ENCODE data around the gene SUMO2. TPM values are rescaled to one million over a fixed set of nuclear protein-coding genes. Genes with fewer than 3 reads are reported as not detected.
"Not testable (repeated sequence)": the region's sequence is repeated elsewhere in the genome, so short reads cannot be mapped to it uniquely, and the experiment has no call there.

The SUMO2 gene
- total and polyA plus RNA-seq, 8 donors = 10.7 to 141 (median 62.7) TPM

- no peaks in the 10 kb centered on the region for H3K9me3 ChIP-seq
- TF ChIP-seq EP300 (IDR thresholded peaks at IDR 0.05) (no peak), POLR2A (IDR thresholded peaks at IDR 0.05) (no peak), POLR2AphosphoS5 (IDR thresholded peaks at IDR 0.05) (no peak), CTCF (IDR thresholded peaks at IDR 0.05) (no peak)
- no peaks in the 10 kb centered on the region for H3K27me3 ChIP-seq
- WGBS, 5 donors = 82 to 90% (median 85%) methylated on average over 27 to 33 of the region's 33 CpGs
- intact Hi-C loops (cut with DNase I; ENCODE audit: low total_unique reads) = no loop called here
- H3K4me1 ChIP-seq = peaks cover 19 to 51% (median 50%) of the 10 kb centered on the region in 4 donors
- H3K27ac ChIP-seq = peak overlapping the region in 1 of 5 donors; percentile 90
- peaks cover 10 to 23% (median 20%) of the 10 kb centered on the region in 4 donors for H3K36me3 ChIP-seq
- DNase-seq = no peak
- H3K4me3 ChIP-seq = no peak overlapping the region
Measured at GRCh38 chr17:75128694-75129505, 53.9 kb downstream of the SUMO2 start.

- H3K27me3 ChIP-seq; H3K9me3 ChIP-seq; DNase-seq; H3K4me3 ChIP-seq; intact Hi-C loops (cut with DNase I; ENCODE audit: low total_unique reads): not testable (repeated sequence)
- Histone ChIP-seq H3K27ac (peak overlapping the region in 1 of 5 donors; percentile 8), H3K36me3 (peaks cover 10 to 23% (median 20%) of the 10 kb centered on the region in 4 donors), H3K4me1 (peaks cover 21 to 59% (median 55%) of the 10 kb centered on the region in 4 donors)
- WGBS, 5 donors = 85 to 90% (median 87%) methylated on average over 5 of the region's 5 CpGs
Measured at GRCh38 chr17:75127936-75128335, 54.8 kb downstream of the SUMO2 start.

GRCh38 chr17:75126954-75127353 lies 55.8 kb downstream of the SUMO2 start:
- Histone ChIP-seq H3K9me3 (no peaks in the 10 kb centered on the region), H3K36me3 (peaks cover 10 to 23% (median 20%) of the 10 kb centered on the region in 4 donors), H3K27ac (no peak overlapping the region), H3K27me3 (no peaks in the 10 kb centered on the region), H3K4me1 (peaks cover 21 to 56% (median 49%) of the 10 kb centered on the region in 4 donors), H3K4me3 (no peak overlapping the region)
- intact Hi-C loops (cut with DNase I; ENCODE audit: low total_unique reads) = no loop called here
- TF ChIP-seq POLR2AphosphoS5 (IDR thresholded peaks at IDR 0.05) (no peak), CTCF (IDR thresholded peaks at IDR 0.05) (no peak), POLR2A (IDR thresholded peaks at IDR 0.05) (no peak), EP300 (IDR thresholded peaks at IDR 0.05) (no peak)
- DNase-seq = no peak
- WGBS, 5 donors = 84 to 98% (median 89%) methylated on average over 8 of the region's 8 CpGs

GRCh38 chr17:75125984-75126383 lies 56.8 kb downstream of the SUMO2 start:
- peaks cover 21 to 54% (median 43%) of the 10 kb centered on the region in 4 donors for H3K4me1 ChIP-seq
- DNase-seq = no peak
- no peak overlapping the region for H3K4me3 ChIP-seq
- H3K27me3 ChIP-seq = no peaks in the 10 kb centered on the region
- intact Hi-C loops (cut with DNase I; ENCODE audit: low total_unique reads) = no loop called here
- peak overlapping the region in 2 of 5 donors; percentile 85 to 87 for H3K27ac ChIP-seq
- no peaks in the 10 kb centered on the region for H3K9me3 ChIP-seq
- 62 to 79% (median 67%) methylated on average over 3 of the region's 3 CpGs for WGBS, 5 donors
- no peak for TF ChIP-seq POLR2AphosphoS5 (IDR thresholded peaks at IDR 0.05)
- TF ChIP-seq EP300 (IDR thresholded peaks at IDR 0.05) = no peak
- no peak for TF ChIP-seq CTCF (IDR thresholded peaks at IDR 0.05)
- TF ChIP-seq POLR2A (IDR thresholded peaks at IDR 0.05) = no peak
- peaks cover 10 to 29% (median 27%) of the 10 kb centered on the region in 4 donors for H3K36me3 ChIP-seq

- TF ChIP-seq CTCF (IDR thresholded peaks at IDR 0.05) (no peak), POLR2AphosphoS5 (IDR thresholded peaks at IDR 0.05) (no peak), EP300 (IDR thresholded peaks at IDR 0.05) (no peak), POLR2A (IDR thresholded peaks at IDR 0.05) (no peak)
- WGBS, 5 donors = 78 to 86% (median 79%) methylated on average over 2 to 4 of the region's 4 CpGs
- DNase-seq = peak in 1 of 2 donors; percentile 36
Measured at GRCh38 chr17:75124819-75125162, 58.0 kb downstream of the SUMO2 start.

More at GRCh38 chr17:75124819-75125162, 58.0 kb downstream of the SUMO2 start:
- peaks cover 12 to 49% (median 31%) of the 10 kb centered on the region in 4 donors for H3K4me1 ChIP-seq
- H3K4me3 ChIP-seq = no peak overlapping the region
- H3K27ac ChIP-seq = peak overlapping the region; percentile 54 to 87 (median 77)
- intact Hi-C loops (cut with DNase I; ENCODE audit: low total_unique reads) = no loop called here
- no peaks in the 10 kb centered on the region for H3K27me3 ChIP-seq
- H3K36me3 ChIP-seq = peaks cover 5 to 32% (median 28%) of the 10 kb centered on the region in 4 donors
- H3K9me3 ChIP-seq = no peaks in the 10 kb centered on the region

Data from stomach (tissue), 9 donors.